Measurements from ENCODE around the gene KHDRBS1. TPM values are rescaled to one million over a fixed set of nuclear protein-coding genes. Genes with fewer than 3 reads are reported as not detected.
"Not testable (repeated sequence)": the region's sequence is repeated elsewhere in the genome, so short reads cannot be mapped to it uniquely, and the experiment has no call there.

Gene KHDRBS1
- total RNA-seq, 1 experiment from 2014 or later, result 106 TPM

DNA sequence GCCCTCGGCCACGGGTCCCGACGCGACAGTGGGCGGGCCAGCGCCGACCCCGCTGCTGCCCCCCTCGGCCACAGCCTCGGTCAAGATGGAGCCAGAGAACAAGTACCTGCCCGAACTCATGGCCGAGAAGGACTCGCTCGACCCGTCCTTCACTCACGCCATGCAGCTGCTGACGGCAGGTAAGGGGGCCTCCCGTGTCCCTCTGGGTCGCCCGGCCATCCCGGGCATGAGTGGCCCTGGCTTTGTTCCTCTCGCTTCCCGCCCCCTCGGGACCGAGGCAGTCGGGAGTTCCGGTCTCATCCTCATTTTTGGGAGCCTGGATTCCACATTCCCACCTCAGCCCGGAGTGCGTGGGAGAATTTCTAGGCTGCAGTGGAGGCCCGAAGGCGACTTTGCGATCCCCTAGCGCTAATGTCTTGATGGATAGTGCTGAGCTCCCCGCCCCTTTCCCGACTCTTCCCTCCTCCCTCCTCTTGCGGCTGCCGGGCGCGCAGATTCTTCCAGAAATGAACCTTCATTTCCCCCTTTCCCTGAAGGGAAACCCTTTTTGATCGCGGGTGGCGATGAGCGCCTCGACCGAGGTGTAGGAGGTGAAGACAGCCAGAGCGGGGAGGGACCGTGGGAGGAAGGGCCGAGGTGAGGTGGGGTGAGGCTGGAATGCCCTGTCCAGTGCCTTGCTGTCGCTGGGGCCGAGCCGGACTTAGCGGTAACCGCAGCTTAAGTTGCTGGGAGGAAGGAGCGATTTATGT lies 705 bp downstream of the KHDRBS1 start:
- Mint-ChIP-seq H3K27me3 (ENCODE audit: insufficient read depth, unreplicated experiment) (no peaks in the 10 kb centered on the region), H3K36me3 (ENCODE audit: insufficient read depth, unreplicated experiment) (peaks cover 18% of the 10 kb centered on the region), H3K4me3 (ENCODE audit: unreplicated experiment) (peak overlapping the region; percentile 98), H3K9me3 (ENCODE audit: unreplicated experiment) (no peaks in the 10 kb centered on the region), H3K4me1 (ENCODE audit: insufficient read depth, unreplicated experiment) (peaks cover 30% of the 10 kb centered on the region), H3K27ac (ENCODE audit: low read depth, unreplicated experiment) (peak overlapping the region; percentile 79)
- intact Hi-C loops (cut with micrococcal nuclease), result no loop called here
- TF ChIP-seq CTCF (IDR thresholded peaks at IDR 0.05; ENCODE audit: unreplicated experiment), result no peak
- CTCF ChIA-PET, result no interaction called here
- no TSS peak for BruUV-seq (replicated peaks)
- POLR2A ChIA-PET, result interaction anchor here (0.7 to 5.0 kb wide), 26 partner anchors 9 to 449 kb away, joined by 3 to 36 read pairs (median 6); partner anchors contain the start of genes IQCC, KPNA6, PTP4A2 and TMEM39B
- peak; percentile 58 for DNase-seq (ENCODE audit: unreplicated experiment)

DNA sequence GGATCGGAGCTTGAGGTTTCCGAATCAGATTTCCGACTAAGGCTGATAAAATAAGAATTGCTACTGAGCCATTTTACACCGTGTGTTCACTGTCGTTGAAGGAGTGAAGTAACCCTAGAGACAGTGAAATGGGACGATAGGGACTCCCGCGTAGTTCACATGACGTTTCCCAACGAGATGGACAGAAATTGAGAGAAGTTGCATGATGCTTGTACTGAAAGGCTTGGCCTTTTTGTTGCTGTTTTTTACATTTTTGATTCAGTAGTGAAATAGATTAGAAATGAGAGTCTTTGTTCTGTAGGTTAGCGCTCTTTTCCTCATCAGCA lies 1.2 kb downstream of the KHDRBS1 start:
- no peaks in the 10 kb centered on the region for H3K27me3 Mint-ChIP-seq (ENCODE audit: insufficient read depth, unreplicated experiment)
- H3K4me1 Mint-ChIP-seq (ENCODE audit: insufficient read depth, unreplicated experiment), result peaks cover 32% of the 10 kb centered on the region
- TF ChIP-seq CTCF (IDR thresholded peaks at IDR 0.05; ENCODE audit: unreplicated experiment), result no peak
- ChIA-PET CTCF (no interaction called here), POLR2A (interaction anchor here (0.6 to 5.0 kb wide), 22 partner anchors 8 to 190 kb away, joined by 3 to 36 read pairs (median 6); partner anchors contain the start of genes IQCC, KPNA6 and PTP4A2)
- peak overlapping the region; percentile 98 for H3K4me3 Mint-ChIP-seq (ENCODE audit: unreplicated experiment)
- H3K36me3 Mint-ChIP-seq (ENCODE audit: insufficient read depth, unreplicated experiment), result peaks cover 20% of the 10 kb centered on the region
- no peak for DNase-seq (ENCODE audit: unreplicated experiment)
- intact Hi-C loops (cut with micrococcal nuclease), result no loop called here
- no peaks in the 10 kb centered on the region for H3K9me3 Mint-ChIP-seq (ENCODE audit: unreplicated experiment)
- H3K27ac Mint-ChIP-seq (ENCODE audit: low read depth, unreplicated experiment), result peak overlapping the region; percentile 79
- BruUV-seq (replicated peaks), result TSS peak; percentile 45

DNA sequence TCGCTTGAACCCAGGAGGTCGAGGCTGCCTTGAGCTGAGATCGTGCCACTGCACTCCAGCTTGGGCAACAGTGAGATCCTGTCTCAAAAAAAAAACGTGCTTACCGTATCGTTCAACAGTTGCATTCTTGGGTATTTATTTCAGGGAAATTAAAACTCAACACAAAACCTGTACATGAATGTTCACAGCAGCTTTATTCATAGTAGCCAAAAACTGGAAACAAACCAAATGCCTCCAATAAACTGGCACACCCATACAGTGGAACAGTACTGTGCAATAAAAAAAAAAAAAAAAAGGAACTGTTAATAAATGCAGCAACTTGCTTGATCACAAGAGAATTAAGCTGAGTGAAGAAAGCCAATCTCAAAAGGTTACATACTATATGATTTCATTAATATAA lies 6.7 kb downstream of the KHDRBS1 start:
- no peaks in the 10 kb centered on the region for H3K9me3 Mint-ChIP-seq (ENCODE audit: unreplicated experiment)
- H3K36me3 Mint-ChIP-seq (ENCODE audit: insufficient read depth, unreplicated experiment), result peaks cover 49% of the 10 kb centered on the region
- H3K4me3 Mint-ChIP-seq (ENCODE audit: unreplicated experiment), result peak overlapping the region; percentile 28
- ChIA-PET POLR2A (interaction anchor here (1.0 to 1.5 kb wide), 5 partner anchors 10 to 89 kb away, joined by 3 to 5 read pairs (median 3); partner anchors contain the start of gene TMEM39B), CTCF (interaction anchor here (0.6 to 1.3 kb wide), 4 partner anchors 17 to 217 kb away, joined by 3 to 4 read pairs (median 3); no protein-coding TSS in a partner anchor)
- no peaks in the 10 kb centered on the region for H3K27me3 Mint-ChIP-seq (ENCODE audit: insufficient read depth, unreplicated experiment)
- no peak for DNase-seq (ENCODE audit: unreplicated experiment)
- BruUV-seq (replicated peaks), result no TSS peak
- peak overlapping the region; percentile 27 for H3K27ac Mint-ChIP-seq (ENCODE audit: low read depth, unreplicated experiment)
- intact Hi-C loops (cut with micrococcal nuclease), result no loop called here
- no peak for TF ChIP-seq CTCF (IDR thresholded peaks at IDR 0.05; ENCODE audit: unreplicated experiment)
- peaks cover 27% of the 10 kb centered on the region for H3K4me1 Mint-ChIP-seq (ENCODE audit: insufficient read depth, unreplicated experiment)

GRCh38 chr1:32021574-32022018 lies 7.9 kb downstream of the KHDRBS1 start:
- intact Hi-C loops (cut with micrococcal nuclease); H3K27me3 Mint-ChIP-seq (ENCODE audit: insufficient read depth, unreplicated experiment); H3K27ac Mint-ChIP-seq (ENCODE audit: low read depth, unreplicated experiment); BruUV-seq (replicated peaks); DNase-seq (ENCODE audit: unreplicated experiment); H3K4me3 Mint-ChIP-seq (ENCODE audit: unreplicated experiment); H3K9me3 Mint-ChIP-seq (ENCODE audit: unreplicated experiment); CTCF ChIA-PET: not testable (repeated sequence)
- POLR2A ChIA-PET, result interaction anchor here (0.7 to 1.5 kb wide), 4 partner anchors 12 to 46 kb away, joined by 3 to 5 read pairs (median 3); no protein-coding TSS in a partner anchor
- Mint-ChIP-seq H3K36me3 (ENCODE audit: insufficient read depth, unreplicated experiment) (peaks cover 56% of the 10 kb centered on the region), H3K4me1 (ENCODE audit: insufficient read depth, unreplicated experiment) (peaks cover 15% of the 10 kb centered on the region)

Measured in MCF 10A (cell line).